SH-SY5Y (cell line): ENCODE measurements around the gene PLD5.

Experiments
- GATA2 ChIP-seq: IDR thresholded peaks from 2 replicates; pipeline ENCODE4 v1.6.1; 2011; ENCODE audit warnings: mild to moderate bottlenecking, low read depth, low read length
- GATA3 ChIP-seq: IDR thresholded peaks from 2 replicates; pipeline ENCODE4 v1.6.1; 2011; ENCODE audit warnings: low read depth, mild to moderate bottlenecking, low read length, moderate library complexity

DNA sequence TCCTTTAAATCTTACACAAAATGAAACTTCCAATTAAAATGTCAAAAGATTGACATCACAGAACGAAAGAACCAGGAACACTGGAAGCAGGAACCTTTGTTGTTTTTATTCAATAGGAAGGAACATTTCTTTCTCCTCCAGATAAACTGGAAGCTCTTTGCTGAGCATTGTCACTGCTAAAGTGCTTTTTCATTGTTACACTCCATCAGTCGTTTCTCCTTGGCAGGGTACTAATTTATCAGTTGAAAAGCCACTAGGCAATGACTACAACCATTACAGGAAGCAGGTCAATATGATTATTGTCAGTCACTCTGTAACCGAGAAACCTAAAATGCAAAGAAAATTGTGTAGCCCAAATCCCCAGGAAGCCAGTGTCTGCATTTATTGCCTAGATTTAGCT, 362.4 kb downstream of the PLD5 start:
- no peak for TF ChIP-seq GATA3
- no peak for TF ChIP-seq GATA2
